H9 (cell line): ENCODE results near the gene R3HDM4. TPM values are rescaled to one million over a fixed set of nuclear protein-coding genes. Genes with fewer than 3 reads are reported as not detected.

Source experiments
- DNase-seq: peaks from one replicate; pipeline ENCODE4 v3.0.0-alpha.2; 2017
- H2AFZ ChIP-seq: one replicate; pipeline ENCODE4 v1.6.1; 2013; ENCODE audit warnings: mild to moderate bottlenecking, low read length, control low read depth, moderate library complexity
- H2AK5ac ChIP-seq: 2 replicates; pipeline ENCODE4 v1.6.1; 2013; ENCODE audit warnings: low read length, control low read depth, mixed read lengths; ENCODE audit not compliant: insufficient read length
- H2BK120ac ChIP-seq: one replicate; pipeline ENCODE4 v1.6.1; 2013; ENCODE audit warnings: low read depth, mild to moderate bottlenecking, low read length, control low read depth, inconsistent platforms; ENCODE audit not compliant: poor library complexity, severe bottlenecking
- H2BK12ac ChIP-seq: 2 replicates; pipeline ENCODE4 v1.6.1; 2013; ENCODE audit warnings: low read length, control low read depth, mixed read lengths, low read depth; ENCODE audit not compliant: insufficient read length
- H2BK15ac ChIP-seq: 2 replicates; pipeline ENCODE4 v1.6.1; 2013; ENCODE audit warnings: low read depth, low read length, control low read depth
- H2BK20ac ChIP-seq: one replicate; pipeline ENCODE4 v1.6.1; 2013; ENCODE audit warnings: low read depth, mild to moderate bottlenecking, low read length, control low read depth, inconsistent platforms; ENCODE audit not compliant: poor library complexity, severe bottlenecking
- H2BK5ac ChIP-seq: 2 replicates; pipeline ENCODE4 v1.6.1; 2013; ENCODE audit warnings: low read length, control low read depth, mixed read lengths; ENCODE audit not compliant: insufficient read length
- H3K14ac ChIP-seq: 2 replicates; pipeline ENCODE4 v1.6.1; 2013; ENCODE audit warnings: low read length, control low read depth; ENCODE audit not compliant: insufficient read depth
- H3K18ac ChIP-seq: 2 replicates; pipeline ENCODE4 v1.6.1; 2013; ENCODE audit warnings: low read depth, mild to moderate bottlenecking, mixed read lengths, low read length, control low read depth; ENCODE audit not compliant: insufficient read length
- H3K23ac ChIP-seq: 2 replicates; pipeline ENCODE4 v1.6.1; 2013; ENCODE audit warnings: low read length, control low read depth, mixed read lengths, low read depth; ENCODE audit not compliant: insufficient read length
- H3K23me2 ChIP-seq: 2 replicates; pipeline ENCODE4 v1.6.1; 2013; ENCODE audit warnings: low read depth, mild to moderate bottlenecking, mixed read lengths, low read length, control low read depth; ENCODE audit not compliant: insufficient read length, poor library complexity, severe bottlenecking
- H3K27ac ChIP-seq: 2 replicates; pipeline ENCODE4 v1.5.1; 2013; ENCODE audit warnings: low read length, control low read depth, mixed read lengths, low read depth; ENCODE audit not compliant: insufficient read length
- H3K27me3 ChIP-seq: 2 replicates; pipeline ENCODE4 v1.6.1; 2013; ENCODE audit warnings: low read length, control low read depth, inconsistent platforms; ENCODE audit not compliant: insufficient read depth
- H3K4ac ChIP-seq: 2 replicates; pipeline ENCODE4 v1.6.1; 2013; ENCODE audit warnings: low read depth, mild to moderate bottlenecking, control low read depth, inconsistent platforms, low read length, moderate library complexity
- H3K4me1 ChIP-seq: 2 replicates; pipeline ENCODE4 v1.6.1; 2013; ENCODE audit warnings: low read length, control low read depth, inconsistent platforms; ENCODE audit not compliant: insufficient read depth
- H3K4me2 ChIP-seq: 2 replicates; pipeline ENCODE4 v1.6.1; 2013; ENCODE audit warnings: low read length, control low read depth, mixed read lengths; ENCODE audit not compliant: insufficient read length, insufficient read depth
- H3K56ac ChIP-seq: 2 replicates; pipeline ENCODE4 v1.6.1; 2013; ENCODE audit warnings: low read depth, mild to moderate bottlenecking, mixed read lengths, low read length, control low read depth; ENCODE audit not compliant: insufficient read length
- H3K79me1 ChIP-seq: 2 replicates; pipeline ENCODE4 v1.6.1; 2013; ENCODE audit warnings: low read depth, mild to moderate bottlenecking, moderate library complexity, low read length, control low read depth, inconsistent platforms; ENCODE audit not compliant: insufficient read depth, poor library complexity, severe bottlenecking
- H3K79me2 ChIP-seq: 2 replicates; pipeline ENCODE4 v1.6.1; 2013; ENCODE audit warnings: low read length, control low read depth, inconsistent platforms; ENCODE audit not compliant: insufficient read depth
- H3K9ac ChIP-seq: 2 replicates; pipeline ENCODE4 v1.6.1; 2013; ENCODE audit warnings: low read length, control low read depth, mixed read lengths; ENCODE audit not compliant: insufficient read length; ENCODE audit errors: extremely low read depth
- H3K9me3 ChIP-seq: one replicate; pipeline ENCODE4 v1.6.1; 2013; ENCODE audit warnings: low read depth, low read length, inconsistent platforms; ENCODE audit not compliant: control insufficient read depth
- H3T11ph ChIP-seq: one replicate; pipeline ENCODE4 v1.6.1; 2013; ENCODE audit warnings: mild to moderate bottlenecking, low read length, control low read depth, inconsistent platforms
- H4K20me1 ChIP-seq: one replicate; pipeline ENCODE4 v1.6.1; 2013; ENCODE audit not compliant: control insufficient read depth, insufficient read length, insufficient read depth
- H4K5ac ChIP-seq: 2 replicates; pipeline ENCODE4 v1.6.1; 2013; ENCODE audit warnings: low read depth, mild to moderate bottlenecking, mixed read lengths, low read length, control low read depth; ENCODE audit not compliant: insufficient read length
- H4K8ac ChIP-seq: replicated peaks from 2 replicates; pipeline ENCODE4 v1.6.1; 2013; ENCODE audit warnings: low read length, control low read depth, mixed read lengths, low read depth; ENCODE audit not compliant: insufficient read length
- H4K91ac ChIP-seq: 2 replicates; pipeline ENCODE4 v1.6.1; 2013; ENCODE audit warnings: low read depth, mild to moderate bottlenecking, moderate library complexity, mixed read lengths, low read length, control low read depth; ENCODE audit not compliant: insufficient read length
- H3K27ac Mint-ChIP-seq, 3 experiments: 2 replicates in 2 of 3; 3 replicates in 1 of 3; pipeline ENCODE4 v1.8.0; 2020 to 2021; ENCODE audit warnings: mixed read lengths in 3 of 3, mild to moderate bottlenecking in 1 of 3, moderate library complexity in 1 of 3
- H3K27me3 Mint-ChIP-seq: 2 replicates; pipeline ENCODE4 v1.8.0; 2021; ENCODE audit warnings: low read depth, mild to moderate bottlenecking, moderate library complexity, mixed read lengths
- H3K36me3 Mint-ChIP-seq, 3 experiments: 2 replicates in 2 of 3; 3 replicates in 1 of 3; pipeline ENCODE4 v1.8.0; 2020 to 2021; ENCODE audit warnings: low read depth in 3 of 3, mixed read lengths in 3 of 3; ENCODE audit not compliant: insufficient read depth in 1 of 3
- H3K4me1 Mint-ChIP-seq, 2 experiments: 2 replicates each; pipeline ENCODE4 v1.8.0; 2020; ENCODE audit warnings: mixed read lengths in 2 of 2
- H3K4me3 Mint-ChIP-seq, 2 experiments: 2 replicates in 1 of 2; 3 replicates in 1 of 2; pipeline ENCODE4 v1.8.0; 2020 to 2021; ENCODE audit warnings: mild to moderate bottlenecking in 2 of 2, mixed read lengths in 2 of 2, moderate library complexity in 1 of 2
- H3K9me3 Mint-ChIP-seq, 2 experiments: 2 replicates in 1 of 2; 3 replicates in 1 of 2; pipeline ENCODE4 v1.8.0; 2020; ENCODE audit warnings: mild to moderate bottlenecking in 2 of 2, mixed read lengths in 2 of 2, moderate library complexity in 1 of 2
- WGBS: extraction: QIAGEN DNeasy Blood & Tissue Kit; methylation state at CpG from one replicate; pipeline ENCODE4 v1.1.7; 2013; ENCODE audit warnings: missing lambda C conversion rate, low lambda C conversion rate, mixed read lengths; ENCODE audit not compliant: insufficient read length; ENCODE audit errors: extremely low coverage; 5-methylcytosine and 5-hydroxymethylcytosine counted together
- total RNA-seq: library from RNA; stranded (reverse); gene quantifications from 2 replicates; pipeline ENCODE4 v1.2.1, GENCODE V29; 2021
- TF ChIP-seq, protein P1 (sequence below): fragments of 200-600 bp; sonication (generic); conservative IDR thresholded peaks from 3 replicates; pipeline ENCODE4 v1.8.0; 2021; ENCODE audit warnings: antibody characterized with exemption, mild to moderate bottlenecking

Gene R3HDM4
- total RNA-seq, 1 experiment from 2014 or later: 66.4 TPM

DNA sequence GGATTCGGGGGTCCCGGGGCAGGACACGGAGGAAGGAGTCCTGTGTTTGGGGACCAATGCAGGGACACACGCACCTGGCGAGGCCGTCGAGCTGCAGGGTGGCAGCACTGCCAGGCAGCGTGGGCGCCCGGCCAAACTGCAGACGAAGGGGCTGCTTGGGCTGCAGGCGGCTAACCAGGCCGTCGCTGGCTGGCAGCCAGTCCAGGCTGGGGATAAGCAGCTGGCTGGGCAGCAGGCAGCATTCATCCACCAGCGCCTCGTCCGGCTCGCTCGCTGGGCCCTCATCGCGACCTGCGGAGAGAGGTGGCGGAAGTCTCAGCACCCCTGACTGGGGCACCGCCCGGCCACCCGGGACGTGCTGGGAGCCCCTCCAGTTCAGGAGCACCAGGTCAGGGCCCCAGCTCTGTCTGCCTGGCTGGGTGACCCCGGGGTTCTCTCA is 42.0 kb downstream of the R3HDM4 start:
- Histone ChIP-seq H2BK5ac (no peak overlapping the region), H4K91ac (no peak overlapping the region), H3K79me1 (no peaks in the 10 kb centered on the region), H3T11ph (no peak overlapping the region), H2AK5ac (no peak overlapping the region), H3K9me3 (no peaks in the 10 kb centered on the region), H4K20me1 (no peaks in the 10 kb centered on the region), H3K79me2 (no peaks in the 10 kb centered on the region), H3K4me2 (no peak overlapping the region), H2BK20ac (no peak overlapping the region), H2BK15ac (no peak overlapping the region), H3K56ac (no peak overlapping the region), H3K27ac (no peak overlapping the region), H4K8ac (no peak overlapping the region), H4K5ac (no peak overlapping the region), H2AFZ (no peak overlapping the region), H3K23me2 (no peaks in the 10 kb centered on the region), H2BK120ac (no peak overlapping the region), H3K27me3 (no peaks in the 10 kb centered on the region), H3K18ac (no peak overlapping the region), H3K9ac (no peak overlapping the region), H3K14ac (no peak overlapping the region), H3K4me1 (no peaks in the 10 kb centered on the region), H2BK12ac (no peak overlapping the region), H3K4ac (no peak overlapping the region), H3K23ac (no peak overlapping the region)
- peaks cover 23 to 54% (median 40%) of the 10 kb centered on the region in 3 experiments for H3K36me3 Mint-ChIP-seq
- H3K4me1 Mint-ChIP-seq: peaks cover 6 to 20% of the 10 kb centered on the region in 2 experiments
- TF ChIP-seq, protein P1, sequence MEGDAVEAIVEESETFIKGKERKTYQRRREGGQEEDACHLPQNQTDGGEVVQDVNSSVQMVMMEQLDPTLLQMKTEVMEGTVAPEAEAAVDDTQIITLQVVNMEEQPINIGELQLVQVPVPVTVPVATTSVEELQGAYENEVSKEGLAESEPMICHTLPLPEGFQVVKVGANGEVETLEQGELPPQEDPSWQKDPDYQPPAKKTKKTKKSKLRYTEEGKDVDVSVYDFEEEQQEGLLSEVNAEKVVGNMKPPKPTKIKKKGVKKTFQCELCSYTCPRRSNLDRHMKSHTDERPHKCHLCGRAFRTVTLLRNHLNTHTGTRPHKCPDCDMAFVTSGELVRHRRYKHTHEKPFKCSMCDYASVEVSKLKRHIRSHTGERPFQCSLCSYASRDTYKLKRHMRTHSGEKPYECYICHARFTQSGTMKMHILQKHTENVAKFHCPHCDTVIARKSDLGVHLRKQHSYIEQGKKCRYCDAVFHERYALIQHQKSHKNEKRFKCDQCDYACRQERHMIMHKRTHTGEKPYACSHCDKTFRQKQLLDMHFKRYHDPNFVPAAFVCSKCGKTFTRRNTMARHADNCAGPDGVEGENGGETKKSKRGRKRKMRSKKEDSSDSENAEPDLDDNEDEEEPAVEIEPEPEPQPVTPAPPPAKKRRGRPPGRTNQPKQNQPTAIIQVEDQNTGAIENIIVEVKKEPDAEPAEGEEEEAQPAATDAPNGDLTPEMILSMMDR: no peak
- no peaks in the 10 kb centered on the region; the same call in 1 of the 2 replicates for H3K27me3 Mint-ChIP-seq
- no peak overlapping the region for H3K4me3 Mint-ChIP-seq
- H3K9me3 Mint-ChIP-seq: peaks cover 6 to 7% of the 10 kb centered on the region in 2 experiments
- DNase-seq: no peak
- no peak overlapping the region for H3K27ac Mint-ChIP-seq
- WGBS: no CpG with 5 or more reads among the region's 28 CpGs
